Measurements from ENCODE around the gene TMEM11.

GRCh38 chr17:21162394-21162775 lies 51.6 kb downstream of the TMEM11 start:
- TF ChIP-seq CTCF (IDR thresholded peaks at IDR 0.05): no peak
- TF ChIP-seq POLR2A (IDR thresholded peaks at IDR 0.05): no peak
